Neuronal stem cell (in vitro differentiated cells): ENCODE results near the gene TRIP12.

ENCODE experiments used
- DNase-seq: peaks from one replicate; pipeline ENCODE4 v3.0.0-alpha.2; 2013; ENCODE audit warnings: low spot score
- H2AFZ ChIP-seq: one replicate; pipeline ENCODE4 v1.6.1; 2013; ENCODE audit warnings: mild to moderate bottlenecking, low read length, inconsistent platforms
- H2AK5ac ChIP-seq: 2 replicates; pipeline ENCODE4 v1.6.1; 2013; ENCODE audit warnings: low read depth, mild to moderate bottlenecking, inconsistent platforms, low read length, moderate library complexity, mixed read lengths
- H2BK120ac ChIP-seq: 2 replicates; pipeline ENCODE4 v1.6.1; 2013; ENCODE audit warnings: low read depth, mild to moderate bottlenecking, inconsistent platforms, low read length, moderate library complexity, mixed read lengths
- H2BK12ac ChIP-seq: one replicate; pipeline ENCODE4 v1.6.1; 2013; ENCODE audit warnings: low read length, inconsistent platforms
- H2BK15ac ChIP-seq: 2 replicates; pipeline ENCODE4 v1.6.1; 2013; ENCODE audit warnings: mild to moderate bottlenecking, low read length, inconsistent platforms, mixed read lengths
- H2BK5ac ChIP-seq: one replicate; pipeline ENCODE4 v1.6.1; 2013; ENCODE audit warnings: inconsistent platforms, mild to moderate bottlenecking, low read length, moderate library complexity
- H3K14ac ChIP-seq: one replicate; pipeline ENCODE4 v1.6.1; 2013; ENCODE audit warnings: low read length, inconsistent platforms
- H3K18ac ChIP-seq: 2 replicates; pipeline ENCODE4 v1.6.1; 2013; ENCODE audit warnings: low read length, inconsistent platforms
- H3K23ac ChIP-seq: 2 replicates; pipeline ENCODE4 v1.6.1; 2013; ENCODE audit warnings: low read depth, mild to moderate bottlenecking, mixed read lengths, low read length, inconsistent platforms; ENCODE audit not compliant: poor library complexity
- H3K27ac ChIP-seq: replicated peaks from 3 replicates; pipeline ENCODE4 v1.5.1; 2013; ENCODE audit warnings: low read length, inconsistent platforms
- H3K27me3 ChIP-seq, 3 experiments: 2 replicates each; pipeline ENCODE4 v1.6.1; 2013; ENCODE audit warnings: low read length in 3 of 3, mild to moderate bottlenecking in 2 of 3, inconsistent platforms in 1 of 3, low read depth in 1 of 3, mixed read lengths in 1 of 3, moderate library complexity in 1 of 3; ENCODE audit not compliant: control insufficient read depth in 3 of 3, insufficient read depth in 3 of 3
- H3K36me3 ChIP-seq, 2 donors: replicated peaks in 1 of 2; 2 replicates each; pipeline ENCODE4 v1.6.1; 2013; ENCODE audit warnings: low read length in 2 of 2; ENCODE audit not compliant: control insufficient read depth in 2 of 2, insufficient read depth in 2 of 2
- H3K4ac ChIP-seq: 2 replicates; pipeline ENCODE4 v1.6.1; 2013; ENCODE audit warnings: inconsistent platforms, mild to moderate bottlenecking, low read length, moderate library complexity
- H3K4me1 ChIP-seq, 2 donors: 1 replicate in 1 of 2; 2 replicates in 1 of 2; pipeline ENCODE4 v1.6.1; 2013; ENCODE audit warnings: low read length in 2 of 2, low read depth in 1 of 2; ENCODE audit not compliant: control insufficient read depth in 2 of 2, insufficient read depth in 1 of 2
- H3K4me2 ChIP-seq: one replicate; pipeline ENCODE4 v1.6.1; 2013; ENCODE audit warnings: mild to moderate bottlenecking, low read length, inconsistent platforms; ENCODE audit not compliant: insufficient read depth, poor library complexity, severe bottlenecking
- H3K4me3 ChIP-seq, 2 donors: 2 replicates each; pipeline ENCODE4 v1.5.1; 2013; ENCODE audit warnings: low read length in 2 of 2, mild to moderate bottlenecking in 2 of 2, inconsistent platforms in 1 of 2, moderate library complexity in 1 of 2
- H3K79me1 ChIP-seq: one replicate; pipeline ENCODE4 v1.6.1; 2013; ENCODE audit warnings: low read depth, mild to moderate bottlenecking, inconsistent platforms, low read length, moderate library complexity
- H3K9ac ChIP-seq: one replicate; pipeline ENCODE4 v1.6.1; 2013; ENCODE audit warnings: mild to moderate bottlenecking, low read depth, low read length, inconsistent platforms; ENCODE audit not compliant: poor library complexity
- H3K9me3 ChIP-seq, 2 donors: replicated peaks in 1 of 2; 2 replicates each; pipeline versions ENCODE3 to v1.6.1; 2013; ENCODE audit warnings: low read length in 2 of 2, mild to moderate bottlenecking in 2 of 2, inconsistent platforms in 1 of 2, low read depth in 1 of 2, mixed read lengths in 1 of 2, moderate library complexity in 1 of 2; ENCODE audit not compliant: control insufficient read depth in 2 of 2, insufficient read depth in 1 of 2
- H4K8ac ChIP-seq: one replicate; pipeline ENCODE4 v1.6.1; 2013; ENCODE audit warnings: low read depth, mild to moderate bottlenecking, inconsistent platforms, low read length, moderate library complexity
- H4K91ac ChIP-seq: one replicate; pipeline ENCODE4 v1.6.1; 2013; ENCODE audit warnings: low read length, low read depth, mild to moderate bottlenecking, inconsistent platforms; ENCODE audit not compliant: poor library complexity
- WGBS, 2 donors: extraction: QIAGEN DNeasy Blood & Tissue Kit; methylation state at CpG; one replicate each; pipeline ENCODE4 v1.1.7; 2013; ENCODE audit warnings: missing lambda C conversion rate in 2 of 2, mixed read lengths in 1 of 2; ENCODE audit not compliant: insufficient read length in 2 of 2, insufficient replicate concordance in 1 of 2; ENCODE audit errors: extremely low coverage in 2 of 2; 5-methylcytosine and 5-hydroxymethylcytosine counted together

Gene TRIP12

DNA sequence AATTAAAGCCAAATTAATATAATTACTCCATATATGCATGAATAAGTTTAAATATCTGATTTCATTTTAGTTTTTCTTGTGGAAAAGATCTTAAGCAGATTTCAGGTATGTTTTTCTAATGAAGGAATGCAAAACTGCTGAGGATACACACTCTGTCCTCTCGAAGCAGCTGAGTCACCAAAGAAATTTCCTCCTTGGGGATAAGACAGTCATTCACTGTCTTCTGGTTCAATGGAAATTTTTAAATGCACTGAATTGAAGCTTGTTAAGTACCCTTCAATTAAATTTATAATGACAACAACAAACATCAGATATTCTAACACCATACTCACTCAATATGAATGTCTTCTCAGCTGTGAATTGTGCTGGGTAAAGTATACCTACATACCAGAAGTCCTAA is 106.0 kb downstream of the TRIP12 start:
- no peak overlapping the region for H4K91ac ChIP-seq
- no peak overlapping the region for H2BK120ac ChIP-seq
- H3K9ac ChIP-seq: no peak overlapping the region
- H3K27ac ChIP-seq: no peak overlapping the region
- H3K36me3 ChIP-seq: peaks cover 5 to 94% of the 10 kb centered on the region in 2 donors
- no peak overlapping the region for H2BK5ac ChIP-seq
- no peak overlapping the region for H2BK15ac ChIP-seq
- H3K9me3 ChIP-seq: no peaks in the 10 kb centered on the region
- DNase-seq: no peak
- no peak overlapping the region for H3K23ac ChIP-seq
- H3K14ac ChIP-seq: no peak overlapping the region
- no peak overlapping the region for H3K4ac ChIP-seq
- H2AK5ac ChIP-seq: no peak overlapping the region
- WGBS, 2 donors: no CpG with 5 or more reads among the region's 1 CpG
- H3K4me1 ChIP-seq: no peaks in the 10 kb centered on the region
- no peaks in the 10 kb centered on the region for H3K79me1 ChIP-seq
- no peak overlapping the region for H4K8ac ChIP-seq
- H3K4me2 ChIP-seq: no peak overlapping the region
- H3K18ac ChIP-seq: no peak overlapping the region
- H2BK12ac ChIP-seq: no peak overlapping the region
- H3K4me3 ChIP-seq: no peak overlapping the region
- H3K27me3 ChIP-seq: no peaks in the 10 kb centered on the region
- no peak overlapping the region for H2AFZ ChIP-seq

DNA sequence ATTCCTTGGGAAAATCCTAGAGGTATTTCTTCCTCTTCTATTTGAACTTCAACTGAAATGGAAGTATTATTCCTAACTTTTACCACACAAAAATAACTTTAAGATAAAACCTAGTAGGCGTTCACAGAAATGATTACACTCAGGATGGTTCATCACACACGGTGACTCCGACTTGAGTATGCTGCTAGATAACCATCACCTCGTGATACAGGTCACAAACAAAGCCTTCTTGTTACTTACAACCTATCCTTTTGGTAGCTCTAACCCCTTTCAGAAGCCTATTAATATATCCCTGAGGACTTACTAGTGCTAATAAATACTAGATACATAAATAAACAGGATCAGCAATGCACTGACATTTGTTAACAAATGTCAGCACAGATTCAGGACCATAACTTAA is 106.5 kb downstream of the TRIP12 start:
- Histone ChIP-seq H2BK15ac (no peak overlapping the region), H3K4me1 (no peaks in the 10 kb centered on the region), H2BK120ac (no peak overlapping the region), H3K14ac (no peak overlapping the region), H3K79me1 (no peaks in the 10 kb centered on the region), H3K4me3 (no peak overlapping the region), H2AFZ (no peak overlapping the region), H3K18ac (no peak overlapping the region), H4K8ac (no peak overlapping the region), H2BK12ac (no peak overlapping the region), H4K91ac (no peak overlapping the region), H3K4ac (no peak overlapping the region), H3K23ac (no peak overlapping the region), H3K4me2 (no peak overlapping the region), H2BK5ac (no peak overlapping the region), H3K9ac (no peak overlapping the region), H3K27me3 (no peaks in the 10 kb centered on the region), H3K27ac (no peak overlapping the region), H3K36me3 (peaks cover 5 to 96% of the 10 kb centered on the region in 2 donors), H3K9me3 (no peaks in the 10 kb centered on the region), H2AK5ac (no peak overlapping the region)
- no peak for DNase-seq
- no CpG with 5 or more reads among the region's 4 CpGs for WGBS, 2 donors

DNA sequence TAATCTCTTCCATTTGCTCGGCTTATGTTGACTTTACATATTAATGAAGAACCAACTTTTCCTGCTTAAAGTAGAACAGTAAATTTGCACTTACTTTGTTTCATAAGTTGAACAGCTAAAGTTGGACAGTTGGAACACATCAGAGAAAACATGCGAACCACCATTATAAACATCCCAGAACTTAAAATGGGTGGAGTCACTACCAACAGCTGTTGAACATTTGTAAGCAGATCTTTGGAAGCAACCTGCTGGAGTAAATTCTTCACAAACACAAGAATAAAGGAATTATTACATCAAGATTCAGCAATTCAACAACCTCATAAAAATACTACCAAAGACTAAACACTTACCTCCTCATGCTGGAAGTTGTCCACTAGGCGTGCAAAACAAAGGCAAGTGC is 111.0 kb downstream of the TRIP12 start:
- H3K36me3 ChIP-seq: peaks cover 9 to 98% of the 10 kb centered on the region in 2 donors

DNA sequence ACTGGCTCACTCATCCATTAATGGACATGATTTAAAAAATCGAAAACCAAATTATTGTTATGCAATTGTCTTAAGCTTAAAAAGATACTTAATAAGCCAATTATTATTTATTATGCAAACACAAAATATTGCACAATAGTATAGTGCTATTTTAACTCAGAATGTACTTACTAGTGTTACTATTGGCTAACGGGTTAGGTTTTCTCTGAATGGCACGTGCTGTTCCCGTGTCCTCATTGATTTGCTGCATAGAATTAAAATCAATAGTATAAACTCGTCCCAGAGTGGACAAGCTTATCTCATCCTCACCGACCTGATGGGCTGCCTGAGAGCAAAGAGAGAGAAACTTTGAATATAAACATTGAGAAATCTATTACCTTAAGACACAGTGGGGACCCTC is 116.2 kb downstream of the TRIP12 start:
- Histone ChIP-seq H3K23ac (no peak overlapping the region), H2AK5ac (no peak overlapping the region), H2BK12ac (no peak overlapping the region), H3K14ac (no peak overlapping the region), H3K27me3 (no peaks in the 10 kb centered on the region), H2AFZ (no peak overlapping the region), H3K27ac (no peak overlapping the region), H3K4me1 (no peaks in the 10 kb centered on the region), H3K4me3 (no peak overlapping the region), H3K79me1 (no peaks in the 10 kb centered on the region), H2BK15ac (no peak overlapping the region), H3K18ac (no peak overlapping the region), H3K4me2 (no peak overlapping the region), H2BK120ac (no peak overlapping the region), H4K91ac (no peak overlapping the region), H3K36me3 (peaks cover 10 to 100% of the 10 kb centered on the region in 2 donors), H2BK5ac (no peak overlapping the region), H4K8ac (no peak overlapping the region), H3K9me3 (no peaks in the 10 kb centered on the region), H3K4ac (no peak overlapping the region), H3K9ac (no peak overlapping the region)
- no CpG with 5 or more reads among the region's 6 CpGs for whole genome bisulfite sequencing, 2 donors
- DNase-seq: no peak

More for the DNA sequence above, 111.0 kb downstream of the TRIP12 start:
- Histone ChIP-seq H3K4me3 (no peak overlapping the region), H3K4me1 (no peaks in the 10 kb centered on the region), H3K27me3 (no peaks in the 10 kb centered on the region), H3K9me3 (no peaks in the 10 kb centered on the region), H4K91ac (no peak overlapping the region), H3K79me1 (no peaks in the 10 kb centered on the region), H3K4ac (no peak overlapping the region), H3K4me2 (no peak overlapping the region), H2BK12ac (no peak overlapping the region), H3K18ac (no peak overlapping the region), H2BK5ac (no peak overlapping the region), H3K27ac (no peak overlapping the region), H3K9ac (no peak overlapping the region), H2BK120ac (no peak overlapping the region), H2BK15ac (no peak overlapping the region), H3K14ac (no peak overlapping the region), H2AK5ac (no peak overlapping the region), H3K23ac (no peak overlapping the region), H4K8ac (no peak overlapping the region), H2AFZ (no peak overlapping the region)
- WGBS, 2 donors: no CpG with 5 or more reads among the region's 3 CpGs
- DNase-seq: no peak
